ENCODE results near the gene VEGFB. TPM values are rescaled to one million over a fixed set of nuclear protein-coding genes. Genes with fewer than 3 reads are reported as not detected.
A peak's percentile ranks its signal among the peaks of the same experiment; 100 is the strongest.

Gene VEGFB
- total RNA-seq, 4 donors from 2014 or later: 52.9 to 101 (median 75.7) TPM

GRCh38 chr11:64230171-64230984 is 4.0 kb upstream of the VEGFB start, which contains the start of gene DNAJC4:
Gene DNAJC4 (plus strand): TSS chr11:64230548. CDS start chr11:64230855, 307 bp downstream.
- Histone ChIP-seq H3K4me3 (replicated peaks in 1 of 3) (peak within 1 kb of the TSS; percentile 54 to 83 (median 74)), H3K9me3 (no peaks in the 10 kb centered on the region), H3K36me3 (no peaks in the 10 kb centered on the region), H3K27me3 (no peaks in the 10 kb centered on the region), H3K4me1 (peaks cover 45 to 64% of the 10 kb centered on the region in 2 donors), H3K27ac (peak within 1 kb of the TSS; percentile 72 to 90 (median 79))
- TF ChIP-seq CTCF (IDR thresholded peaks at IDR 0.05): no peak
- TF ChIP-seq POLR2A (IDR thresholded peaks at IDR 0.05): peak in 1 of 2 donors; percentile 75
- intact Hi-C loops (cut with DNase I): no loop called here
- peak; percentile 96 to 97 for DNase-seq
- WGBS, 2 donors: 1% methylated on average over 28 to 33 of the region's 62 CpGs

GRCh38 chr11:64230985-64231365 is 3.4 kb upstream of the VEGFB start:
- Histone ChIP-seq H3K9me3 (no peaks in the 10 kb centered on the region), H3K4me3 (replicated peaks in 1 of 3) (peak overlapping the region; percentile 54 to 83 (median 74)), H3K27ac (peak overlapping the region; percentile 72 to 90 (median 79)), H3K36me3 (no peaks in the 10 kb centered on the region), H3K4me1 (peaks cover 46 to 69% of the 10 kb centered on the region in 2 donors), H3K27me3 (no peaks in the 10 kb centered on the region)
- no peak for TF ChIP-seq POLR2A (IDR thresholded peaks at IDR 0.05)
- no peak for TF ChIP-seq CTCF (IDR thresholded peaks at IDR 0.05)
- DNase-seq: no peak
- intact Hi-C loops (cut with DNase I): no loop called here
- 1 to 8% methylated on average over 8 of the region's 8 CpGs for WGBS, 2 donors

GRCh38 chr11:64231546-64231945 is 2.8 kb upstream of the VEGFB start:
- intact Hi-C loops (cut with DNase I): no loop called here
- Histone ChIP-seq H3K27me3 (no peaks in the 10 kb centered on the region), H3K4me3 (replicated peaks in 1 of 3) (peak overlapping the region in 1 of 3 donors; percentile 54), H3K27ac (peak overlapping the region in 1 of 3 donors; percentile 17), H3K9me3 (no peaks in the 10 kb centered on the region), H3K36me3 (no peaks in the 10 kb centered on the region), H3K4me1 (peaks cover 44 to 70% of the 10 kb centered on the region in 2 donors)
- no peak for DNase-seq
- WGBS, 2 donors: 82 to 87% methylated on average over 6 to 7 of the region's 7 CpGs
- TF ChIP-seq CTCF (IDR thresholded peaks at IDR 0.05): no peak
- TF ChIP-seq POLR2A (IDR thresholded peaks at IDR 0.05): no peak

- Histone ChIP-seq H3K4me1 (peaks cover 36 to 62% of the 10 kb centered on the region in 2 donors), H3K27ac (peak overlapping the region in 1 of 3 donors; percentile 17), H3K36me3 (peaks cover under 1 to 1% of the 10 kb centered on the region in 2 donors), H3K27me3 (no peaks in the 10 kb centered on the region), H3K4me3 (replicated peaks in 1 of 3) (no peak overlapping the region), H3K9me3 (no peaks in the 10 kb centered on the region)
- 69 to 76% methylated on average over 15 of the region's 15 CpGs for WGBS, 2 donors
- no peak for TF ChIP-seq CTCF (IDR thresholded peaks at IDR 0.05)
- no peak for TF ChIP-seq POLR2A (IDR thresholded peaks at IDR 0.05)
- intact Hi-C loops (cut with DNase I): no loop called here
- peak in 1 of 2 donors; percentile 34 for DNase-seq
These were observed 2.0 kb upstream of the VEGFB start for GRCh38 chr11:64232182-64232966.
